ENCODE measurements around the gene CYSLTR2.

Gene CYSLTR2

GRCh38 chr13:48726711-48727110 lies 73.0 kb downstream of the CYSLTR2 start:
- Histone ChIP-seq H3K9me3 (ENCODE audit: insufficient read depth, low read length) (no peaks in the 10 kb centered on the region), H3K4me3 (ENCODE audit: insufficient read length, low read depth) (no peak overlapping the region), H3K36me3 (ENCODE audit: insufficient read depth, insufficient read length, low read length) (no peaks in the 10 kb centered on the region), H3K4me1 (ENCODE audit: insufficient read depth, insufficient read length) (no peaks in the 10 kb centered on the region), H3K27me3 (ENCODE audit: insufficient read depth, insufficient read length) (no peaks in the 10 kb centered on the region), H3K9ac (ENCODE audit: insufficient read length, low read depth) (no peak overlapping the region)
- no peak for DNase-seq (ENCODE audit: low read depth, low spot score)
- no peak for TF ChIP-seq SUZ12 (IDR thresholded peaks at IDR 0.05; ENCODE audit: extremely low read depth, insufficient read depth, insufficient read length)
- TF ChIP-seq ZNF274 (IDR thresholded peaks at IDR 0.05; ENCODE audit: low read depth, low read length) = no peak
- TF ChIP-seq YY1 (IDR thresholded peaks at IDR 0.05; ENCODE audit: insufficient read depth, insufficient read length) = no peak

GRCh38 chr13:48727241-48728011 lies 73.7 kb downstream of the CYSLTR2 start:
- no peak for DNase-seq (ENCODE audit: low read depth, low spot score)
- no peak overlapping the region for H3K9ac ChIP-seq (ENCODE audit: insufficient read length, low read depth)
- TF ChIP-seq YY1 (IDR thresholded peaks at IDR 0.05; ENCODE audit: insufficient read depth, insufficient read length) = no peak
- no peak for TF ChIP-seq ZNF274 (IDR thresholded peaks at IDR 0.05; ENCODE audit: low read depth, low read length)
- TF ChIP-seq SUZ12 (IDR thresholded peaks at IDR 0.05; ENCODE audit: extremely low read depth, insufficient read depth, insufficient read length) = no peak
- H3K36me3 ChIP-seq (ENCODE audit: insufficient read depth, insufficient read length, low read length) = no peaks in the 10 kb centered on the region
- no peaks in the 10 kb centered on the region for H3K27me3 ChIP-seq (ENCODE audit: insufficient read depth, insufficient read length)
- H3K4me3 ChIP-seq (ENCODE audit: insufficient read length, low read depth) = no peak overlapping the region
- H3K4me1 ChIP-seq (ENCODE audit: insufficient read depth, insufficient read length) = no peaks in the 10 kb centered on the region
- no peaks in the 10 kb centered on the region for H3K9me3 ChIP-seq (ENCODE audit: insufficient read depth, low read length)

GRCh38 chr13:48728226-48728625 lies 74.5 kb downstream of the CYSLTR2 start:
- TF ChIP-seq ZNF274 (IDR thresholded peaks at IDR 0.05; ENCODE audit: low read depth, low read length) (no peak), YY1 (IDR thresholded peaks at IDR 0.05; ENCODE audit: insufficient read depth, insufficient read length) (no peak), SUZ12 (IDR thresholded peaks at IDR 0.05; ENCODE audit: extremely low read depth, insufficient read depth, insufficient read length) (no peak)
- H3K9me3 ChIP-seq (ENCODE audit: insufficient read depth, low read length) = no peaks in the 10 kb centered on the region
- no peak overlapping the region for H3K4me3 ChIP-seq (ENCODE audit: insufficient read length, low read depth)
- H3K27me3 ChIP-seq (ENCODE audit: insufficient read depth, insufficient read length) = no peaks in the 10 kb centered on the region
- no peak for DNase-seq (ENCODE audit: low read depth, low spot score)
- no peaks in the 10 kb centered on the region for H3K4me1 ChIP-seq (ENCODE audit: insufficient read depth, insufficient read length)
- H3K36me3 ChIP-seq (ENCODE audit: insufficient read depth, insufficient read length, low read length) = no peaks in the 10 kb centered on the region
- H3K9ac ChIP-seq (ENCODE audit: insufficient read length, low read depth) = no peak overlapping the region

- TF ChIP-seq SUZ12 (IDR thresholded peaks at IDR 0.05; ENCODE audit: extremely low read depth, insufficient read depth, insufficient read length) (no peak), ZNF274 (IDR thresholded peaks at IDR 0.05; ENCODE audit: low read depth, low read length) (no peak), YY1 (IDR thresholded peaks at IDR 0.05; ENCODE audit: insufficient read depth, insufficient read length) (no peak)
- DNase-seq (ENCODE audit: low read depth, low spot score) = no peak
- no peaks in the 10 kb centered on the region for H3K27me3 ChIP-seq (ENCODE audit: insufficient read depth, insufficient read length)
- no peaks in the 10 kb centered on the region for H3K9me3 ChIP-seq (ENCODE audit: insufficient read depth, low read length)
- no peaks in the 10 kb centered on the region for H3K36me3 ChIP-seq (ENCODE audit: insufficient read depth, insufficient read length, low read length)
- no peak overlapping the region for H3K4me3 ChIP-seq (ENCODE audit: insufficient read length, low read depth)
- H3K9ac ChIP-seq (ENCODE audit: insufficient read length, low read depth) = no peak overlapping the region
- H3K4me1 ChIP-seq (ENCODE audit: insufficient read depth, insufficient read length) = no peaks in the 10 kb centered on the region
Observed at GRCh38 chr13:48728876-48729275, 75.1 kb downstream of the CYSLTR2 start.

GRCh38 chr13:48729856-48730255 lies 76.1 kb downstream of the CYSLTR2 start:
- Histone ChIP-seq H3K36me3 (ENCODE audit: insufficient read depth, insufficient read length, low read length) (no peaks in the 10 kb centered on the region), H3K4me3 (ENCODE audit: insufficient read length, low read depth) (no peak overlapping the region), H3K27me3 (ENCODE audit: insufficient read depth, insufficient read length) (no peaks in the 10 kb centered on the region), H3K9ac (ENCODE audit: insufficient read length, low read depth) (no peak overlapping the region), H3K4me1 (ENCODE audit: insufficient read depth, insufficient read length) (no peaks in the 10 kb centered on the region), H3K9me3 (ENCODE audit: insufficient read depth, low read length) (no peaks in the 10 kb centered on the region)
- no peak for TF ChIP-seq ZNF274 (IDR thresholded peaks at IDR 0.05; ENCODE audit: low read depth, low read length)
- no peak for TF ChIP-seq YY1 (IDR thresholded peaks at IDR 0.05; ENCODE audit: insufficient read depth, insufficient read length)
- no peak for TF ChIP-seq SUZ12 (IDR thresholded peaks at IDR 0.05; ENCODE audit: extremely low read depth, insufficient read depth, insufficient read length)
- no peak for DNase-seq (ENCODE audit: low read depth, low spot score)

GRCh38 chr13:48731001-48731658 lies 77.4 kb downstream of the CYSLTR2 start:
- no peaks in the 10 kb centered on the region for H3K9me3 ChIP-seq (ENCODE audit: insufficient read depth, low read length)
- no peak overlapping the region for H3K9ac ChIP-seq (ENCODE audit: insufficient read length, low read depth)
- DNase-seq (ENCODE audit: low read depth, low spot score) = no peak
- no peak overlapping the region for H3K4me3 ChIP-seq (ENCODE audit: insufficient read length, low read depth)
- TF ChIP-seq SUZ12 (IDR thresholded peaks at IDR 0.05; ENCODE audit: extremely low read depth, insufficient read depth, insufficient read length) = no peak
- no peak for TF ChIP-seq ZNF274 (IDR thresholded peaks at IDR 0.05; ENCODE audit: low read depth, low read length)
- no peak for TF ChIP-seq YY1 (IDR thresholded peaks at IDR 0.05; ENCODE audit: insufficient read depth, insufficient read length)
- no peaks in the 10 kb centered on the region for H3K27me3 ChIP-seq (ENCODE audit: insufficient read depth, insufficient read length)
- no peaks in the 10 kb centered on the region for H3K36me3 ChIP-seq (ENCODE audit: insufficient read depth, insufficient read length, low read length)
- no peaks in the 10 kb centered on the region for H3K4me1 ChIP-seq (ENCODE audit: insufficient read depth, insufficient read length)

GRCh38 chr13:48731957-48732569 lies 78.3 kb downstream of the CYSLTR2 start:
- H3K4me3 ChIP-seq (ENCODE audit: insufficient read length, low read depth) = no peak overlapping the region
- H3K27me3 ChIP-seq (ENCODE audit: insufficient read depth, insufficient read length) = no peaks in the 10 kb centered on the region
- H3K4me1 ChIP-seq (ENCODE audit: insufficient read depth, insufficient read length) = no peaks in the 10 kb centered on the region
- H3K36me3 ChIP-seq (ENCODE audit: insufficient read depth, insufficient read length, low read length) = no peaks in the 10 kb centered on the region
- no peak for TF ChIP-seq YY1 (IDR thresholded peaks at IDR 0.05; ENCODE audit: insufficient read depth, insufficient read length)
- no peak for TF ChIP-seq SUZ12 (IDR thresholded peaks at IDR 0.05; ENCODE audit: extremely low read depth, insufficient read depth, insufficient read length)
- TF ChIP-seq ZNF274 (IDR thresholded peaks at IDR 0.05; ENCODE audit: low read depth, low read length) = no peak
- H3K9me3 ChIP-seq (ENCODE audit: insufficient read depth, low read length) = no peaks in the 10 kb centered on the region
- DNase-seq (ENCODE audit: low read depth, low spot score) = peak; percentile 16
- H3K9ac ChIP-seq (ENCODE audit: insufficient read length, low read depth) = no peak overlapping the region

Data from NT2/D1 (cell line).